H9 (cell line): ENCODE results near the gene RHOH. TPM values are rescaled to one million over a fixed set of nuclear protein-coding genes. Genes with fewer than 3 reads are reported as not detected.

Source experiments
- DNase-seq: peaks from one replicate; pipeline ENCODE4 v3.0.0-alpha.2; 2017
- H2AFZ ChIP-seq: one replicate; pipeline ENCODE4 v1.6.1; 2013; ENCODE audit warnings: mild to moderate bottlenecking, low read length, control low read depth, moderate library complexity
- H2AK5ac ChIP-seq: 2 replicates; pipeline ENCODE4 v1.6.1; 2013; ENCODE audit warnings: low read length, control low read depth, mixed read lengths; ENCODE audit not compliant: insufficient read length
- H2BK120ac ChIP-seq: one replicate; pipeline ENCODE4 v1.6.1; 2013; ENCODE audit warnings: low read depth, mild to moderate bottlenecking, low read length, control low read depth, inconsistent platforms; ENCODE audit not compliant: poor library complexity, severe bottlenecking
- H2BK12ac ChIP-seq: 2 replicates; pipeline ENCODE4 v1.6.1; 2013; ENCODE audit warnings: low read length, control low read depth, mixed read lengths, low read depth; ENCODE audit not compliant: insufficient read length
- H2BK15ac ChIP-seq: 2 replicates; pipeline ENCODE4 v1.6.1; 2013; ENCODE audit warnings: low read depth, low read length, control low read depth
- H2BK20ac ChIP-seq: one replicate; pipeline ENCODE4 v1.6.1; 2013; ENCODE audit warnings: low read depth, mild to moderate bottlenecking, low read length, control low read depth, inconsistent platforms; ENCODE audit not compliant: poor library complexity, severe bottlenecking
- H2BK5ac ChIP-seq: 2 replicates; pipeline ENCODE4 v1.6.1; 2013; ENCODE audit warnings: low read length, control low read depth, mixed read lengths; ENCODE audit not compliant: insufficient read length
- H3K14ac ChIP-seq: 2 replicates; pipeline ENCODE4 v1.6.1; 2013; ENCODE audit warnings: low read length, control low read depth; ENCODE audit not compliant: insufficient read depth
- H3K18ac ChIP-seq: 2 replicates; pipeline ENCODE4 v1.6.1; 2013; ENCODE audit warnings: low read depth, mild to moderate bottlenecking, mixed read lengths, low read length, control low read depth; ENCODE audit not compliant: insufficient read length
- H3K23ac ChIP-seq: 2 replicates; pipeline ENCODE4 v1.6.1; 2013; ENCODE audit warnings: low read length, control low read depth, mixed read lengths, low read depth; ENCODE audit not compliant: insufficient read length
- H3K23me2 ChIP-seq: 2 replicates; pipeline ENCODE4 v1.6.1; 2013; ENCODE audit warnings: low read depth, mild to moderate bottlenecking, mixed read lengths, low read length, control low read depth; ENCODE audit not compliant: insufficient read length, poor library complexity, severe bottlenecking
- H3K27ac ChIP-seq: 2 replicates; pipeline ENCODE4 v1.5.1; 2013; ENCODE audit warnings: low read length, control low read depth, mixed read lengths, low read depth; ENCODE audit not compliant: insufficient read length
- H3K27me3 ChIP-seq: 2 replicates; pipeline ENCODE4 v1.6.1; 2013; ENCODE audit warnings: low read length, control low read depth, inconsistent platforms; ENCODE audit not compliant: insufficient read depth
- H3K4ac ChIP-seq: 2 replicates; pipeline ENCODE4 v1.6.1; 2013; ENCODE audit warnings: low read depth, mild to moderate bottlenecking, control low read depth, inconsistent platforms, low read length, moderate library complexity
- H3K4me1 ChIP-seq: 2 replicates; pipeline ENCODE4 v1.6.1; 2013; ENCODE audit warnings: low read length, control low read depth, inconsistent platforms; ENCODE audit not compliant: insufficient read depth
- H3K4me2 ChIP-seq: 2 replicates; pipeline ENCODE4 v1.6.1; 2013; ENCODE audit warnings: low read length, control low read depth, mixed read lengths; ENCODE audit not compliant: insufficient read length, insufficient read depth
- H3K56ac ChIP-seq: 2 replicates; pipeline ENCODE4 v1.6.1; 2013; ENCODE audit warnings: low read depth, mild to moderate bottlenecking, mixed read lengths, low read length, control low read depth; ENCODE audit not compliant: insufficient read length
- H3K79me1 ChIP-seq: 2 replicates; pipeline ENCODE4 v1.6.1; 2013; ENCODE audit warnings: low read depth, mild to moderate bottlenecking, moderate library complexity, low read length, control low read depth, inconsistent platforms; ENCODE audit not compliant: insufficient read depth, poor library complexity, severe bottlenecking
- H3K79me2 ChIP-seq: 2 replicates; pipeline ENCODE4 v1.6.1; 2013; ENCODE audit warnings: low read length, control low read depth, inconsistent platforms; ENCODE audit not compliant: insufficient read depth
- H3K9ac ChIP-seq: 2 replicates; pipeline ENCODE4 v1.6.1; 2013; ENCODE audit warnings: low read length, control low read depth, mixed read lengths; ENCODE audit not compliant: insufficient read length; ENCODE audit errors: extremely low read depth
- H3K9me3 ChIP-seq: one replicate; pipeline ENCODE4 v1.6.1; 2013; ENCODE audit warnings: low read depth, low read length, inconsistent platforms; ENCODE audit not compliant: control insufficient read depth
- H3T11ph ChIP-seq: one replicate; pipeline ENCODE4 v1.6.1; 2013; ENCODE audit warnings: mild to moderate bottlenecking, low read length, control low read depth, inconsistent platforms
- H4K20me1 ChIP-seq: one replicate; pipeline ENCODE4 v1.6.1; 2013; ENCODE audit not compliant: control insufficient read depth, insufficient read length, insufficient read depth
- H4K5ac ChIP-seq: 2 replicates; pipeline ENCODE4 v1.6.1; 2013; ENCODE audit warnings: low read depth, mild to moderate bottlenecking, mixed read lengths, low read length, control low read depth; ENCODE audit not compliant: insufficient read length
- H4K8ac ChIP-seq: replicated peaks from 2 replicates; pipeline ENCODE4 v1.6.1; 2013; ENCODE audit warnings: low read length, control low read depth, mixed read lengths, low read depth; ENCODE audit not compliant: insufficient read length
- H4K91ac ChIP-seq: 2 replicates; pipeline ENCODE4 v1.6.1; 2013; ENCODE audit warnings: low read depth, mild to moderate bottlenecking, moderate library complexity, mixed read lengths, low read length, control low read depth; ENCODE audit not compliant: insufficient read length
- H3K27ac Mint-ChIP-seq, 3 experiments: 2 replicates in 2 of 3; 3 replicates in 1 of 3; pipeline ENCODE4 v1.8.0; 2020 to 2021; ENCODE audit warnings: mixed read lengths in 3 of 3, mild to moderate bottlenecking in 1 of 3, moderate library complexity in 1 of 3
- H3K27me3 Mint-ChIP-seq: 2 replicates; pipeline ENCODE4 v1.8.0; 2021; ENCODE audit warnings: low read depth, mild to moderate bottlenecking, moderate library complexity, mixed read lengths
- H3K36me3 Mint-ChIP-seq, 3 experiments: 2 replicates in 2 of 3; 3 replicates in 1 of 3; pipeline ENCODE4 v1.8.0; 2020 to 2021; ENCODE audit warnings: low read depth in 3 of 3, mixed read lengths in 3 of 3; ENCODE audit not compliant: insufficient read depth in 1 of 3
- H3K4me1 Mint-ChIP-seq, 2 experiments: 2 replicates each; pipeline ENCODE4 v1.8.0; 2020; ENCODE audit warnings: mixed read lengths in 2 of 2
- H3K4me3 Mint-ChIP-seq, 2 experiments: 2 replicates in 1 of 2; 3 replicates in 1 of 2; pipeline ENCODE4 v1.8.0; 2020 to 2021; ENCODE audit warnings: mild to moderate bottlenecking in 2 of 2, mixed read lengths in 2 of 2, moderate library complexity in 1 of 2
- H3K9me3 Mint-ChIP-seq, 2 experiments: 2 replicates in 1 of 2; 3 replicates in 1 of 2; pipeline ENCODE4 v1.8.0; 2020; ENCODE audit warnings: mild to moderate bottlenecking in 2 of 2, mixed read lengths in 2 of 2, moderate library complexity in 1 of 2
- WGBS: extraction: QIAGEN DNeasy Blood & Tissue Kit; methylation state at CpG from one replicate; pipeline ENCODE4 v1.1.7; 2013; ENCODE audit warnings: missing lambda C conversion rate, low lambda C conversion rate, mixed read lengths; ENCODE audit not compliant: insufficient read length; ENCODE audit errors: extremely low coverage; 5-methylcytosine and 5-hydroxymethylcytosine counted together
- total RNA-seq: library from RNA; stranded (reverse); gene quantifications from 2 replicates; pipeline ENCODE4 v1.2.1, GENCODE V29; 2021
- TF ChIP-seq, protein P1 (sequence below): fragments of 200-600 bp; sonication (generic); conservative IDR thresholded peaks from 3 replicates; pipeline ENCODE4 v1.8.0; 2021; ENCODE audit warnings: antibody characterized with exemption, mild to moderate bottlenecking

Gene RHOH
- total RNA-seq, 1 experiment from 2014 or later: 7.1 TPM

DNA sequence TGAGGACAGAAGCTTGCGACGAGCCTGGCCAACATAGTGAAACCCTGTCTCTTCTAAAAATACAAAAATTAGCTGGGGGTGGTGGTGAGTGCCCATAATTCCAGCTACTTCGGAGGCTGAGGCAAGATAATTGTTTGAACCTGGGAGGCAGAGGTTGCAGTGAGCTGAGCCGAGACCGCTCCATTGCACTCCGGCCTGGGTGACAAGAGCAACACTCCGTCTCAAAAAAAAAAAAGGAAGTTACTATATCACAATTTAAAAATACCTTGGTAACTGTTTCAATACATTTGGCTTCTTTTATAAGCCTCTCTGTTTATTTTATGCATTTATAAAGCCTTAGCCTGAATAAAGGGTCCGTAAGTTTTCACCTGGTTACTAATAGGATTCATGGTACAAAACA lies 91.7 kb downstream of the RHOH start:
- H2BK5ac ChIP-seq: no peak overlapping the region

More for the DNA sequence above, 91.7 kb downstream of the RHOH start:
- no CpG with 5 or more reads among the region's 8 CpGs for WGBS
- no peak overlapping the region for H3K23ac ChIP-seq
- no peak overlapping the region for H2BK12ac ChIP-seq
- no peak overlapping the region for H2BK120ac ChIP-seq
- H3K27me3 ChIP-seq: no peaks in the 10 kb centered on the region
- no peak overlapping the region for H3K56ac ChIP-seq
- no peaks in the 10 kb centered on the region for H3K23me2 ChIP-seq
- no peak overlapping the region for H3K18ac ChIP-seq
- no peak overlapping the region for H3K14ac ChIP-seq
- no peak overlapping the region for H3K27ac ChIP-seq
- TF ChIP-seq, protein P1, sequence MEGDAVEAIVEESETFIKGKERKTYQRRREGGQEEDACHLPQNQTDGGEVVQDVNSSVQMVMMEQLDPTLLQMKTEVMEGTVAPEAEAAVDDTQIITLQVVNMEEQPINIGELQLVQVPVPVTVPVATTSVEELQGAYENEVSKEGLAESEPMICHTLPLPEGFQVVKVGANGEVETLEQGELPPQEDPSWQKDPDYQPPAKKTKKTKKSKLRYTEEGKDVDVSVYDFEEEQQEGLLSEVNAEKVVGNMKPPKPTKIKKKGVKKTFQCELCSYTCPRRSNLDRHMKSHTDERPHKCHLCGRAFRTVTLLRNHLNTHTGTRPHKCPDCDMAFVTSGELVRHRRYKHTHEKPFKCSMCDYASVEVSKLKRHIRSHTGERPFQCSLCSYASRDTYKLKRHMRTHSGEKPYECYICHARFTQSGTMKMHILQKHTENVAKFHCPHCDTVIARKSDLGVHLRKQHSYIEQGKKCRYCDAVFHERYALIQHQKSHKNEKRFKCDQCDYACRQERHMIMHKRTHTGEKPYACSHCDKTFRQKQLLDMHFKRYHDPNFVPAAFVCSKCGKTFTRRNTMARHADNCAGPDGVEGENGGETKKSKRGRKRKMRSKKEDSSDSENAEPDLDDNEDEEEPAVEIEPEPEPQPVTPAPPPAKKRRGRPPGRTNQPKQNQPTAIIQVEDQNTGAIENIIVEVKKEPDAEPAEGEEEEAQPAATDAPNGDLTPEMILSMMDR: no peak
- no peaks in the 10 kb centered on the region for H3K79me2 ChIP-seq
- no peak overlapping the region for H4K91ac ChIP-seq
- H3K4ac ChIP-seq: no peak overlapping the region
- peaks cover 2% of the 10 kb centered on the region; the same call in 1 of the 2 replicates for H3K4me1 ChIP-seq
- H3K9me3 ChIP-seq: no peaks in the 10 kb centered on the region
- H3K9me3 Mint-ChIP-seq: peaks cover 3 to 8% of the 10 kb centered on the region in 2 experiments; a peak in 4 of 5 replicates
- no peak overlapping the region for H4K8ac ChIP-seq
- H2BK15ac ChIP-seq: no peak overlapping the region
- H4K20me1 ChIP-seq: no peaks in the 10 kb centered on the region
- H3K79me1 ChIP-seq: no peaks in the 10 kb centered on the region
- no peak overlapping the region for H2BK20ac ChIP-seq
- no peak overlapping the region for H3K4me3 Mint-ChIP-seq
- H3K4me2 ChIP-seq: no peak overlapping the region
- peaks cover 12% of the 10 kb centered on the region for H3K27me3 Mint-ChIP-seq
- H4K5ac ChIP-seq: no peak overlapping the region
- H3K4me1 Mint-ChIP-seq: peaks cover 13% of the 10 kb centered on the region in 2 experiments
- no peak overlapping the region for H3K27ac Mint-ChIP-seq
- no peak overlapping the region for H2AFZ ChIP-seq
- H3K36me3 Mint-ChIP-seq: peaks cover 3 to 5% (median 3%) of the 10 kb centered on the region in 3 experiments; a peak in 2 of 7 replicates
- H2AK5ac ChIP-seq: no peak overlapping the region
- H3K9ac ChIP-seq: no peak overlapping the region
- H3T11ph ChIP-seq: no peak overlapping the region
- DNase-seq: no peak
